Measurements from ENCODE around the gene MCHR1.
"Not testable (repeated sequence)": the region's sequence is repeated elsewhere in the genome, so short reads cannot be mapped to it uniquely, and the experiment has no call there.

GRCh38 chr22:40655941-40656340, 23.3 kb upstream of the MCHR1 start:
- TF ChIP-seq CTCF (IDR thresholded peaks at IDR 0.05; ENCODE audit: low read depth, low read length); EZH2phosphoT487 (IDR thresholded peaks at IDR 0.05; ENCODE audit: low read depth): not testable (repeated sequence)

All from OCI-LY3 (cell line).